Spleen (tissue), 11 donors: ENCODE data around the gene DNAJC28. TPM values are rescaled to one million over a fixed set of nuclear protein-coding genes. Genes with fewer than 3 reads are reported as not detected.

Experiments
- DNase-seq: peaks from one replicate; pipeline ENCODE4 v3.0.0-alpha.2; 2020
- H3K27ac ChIP-seq, 8 donors: fragments of 200-600 bp; sonication (generic) in 7 of 8; 1 replicate in 4 of 8; 2 replicates in 4 of 8; pipeline versions ENCODE4 v1.5.0 to v1.8.0; 2016 to 2021; ENCODE audit warnings: inconsistent platforms in 4 of 8, mild to moderate bottlenecking in 4 of 8, moderate library complexity in 1 of 8
- H3K27me3 ChIP-seq, 7 donors: fragments of 200-600 bp; sonication (generic) in 6 of 7; replicated peaks in 1 of 7; 1 replicate in 4 of 7; 2 replicates in 3 of 7; pipeline versions ENCODE4 v1.5.0 to v1.8.0; 2016 to 2021; ENCODE audit warnings: inconsistent platforms in 3 of 7, mild to moderate bottlenecking in 1 of 7
- H3K36me3 ChIP-seq, 6 donors: fragments of 200-600 bp; sonication (generic) in 5 of 6; 1 replicate in 4 of 6; 2 replicates in 2 of 6; pipeline versions ENCODE4 v1.5.0 to v1.8.0; 2016 to 2021; ENCODE audit warnings: inconsistent platforms in 2 of 6
- H3K4me1 ChIP-seq, 6 donors: fragments of 200-600 bp; sonication (generic) in 5 of 6; 1 replicate in 3 of 6; 2 replicates in 3 of 6; pipeline versions ENCODE4 v1.5.0 to v1.8.0; 2016 to 2021; ENCODE audit warnings: inconsistent platforms in 3 of 6
- H3K4me3 ChIP-seq, 8 donors: fragments of 200-600 bp; sonication (generic) in 7 of 8; 1 replicate in 4 of 8; 2 replicates in 4 of 8; pipeline versions ENCODE4 v1.5.0 to v1.8.0; 2016 to 2021; ENCODE audit warnings: inconsistent platforms in 4 of 8, mild to moderate bottlenecking in 4 of 8, moderate library complexity in 2 of 8
- H3K9me3 ChIP-seq, 8 donors: fragments of 200-600 bp; sonication (generic) in 7 of 8; 1 replicate in 4 of 8; 2 replicates in 4 of 8; pipeline versions ENCODE4 v1.5.0 to v1.8.0; 2016 to 2021; ENCODE audit warnings: inconsistent platforms in 4 of 8
- CTCF ChIP-seq, 11 experiments: fragments of 200-600 bp in 7 of 11; fragments of 450-650 bp in 4 of 11; sonication (generic) in 4 of 11; IDR thresholded peaks in 8 of 11; conservative IDR thresholded peaks in 3 of 11; 1 replicate in 7 of 11; 2 replicates in 4 of 11; pipeline versions ENCODE4 v1.4.0 to v1.8.0; 2016 to 2021; ENCODE audit warnings: antibody characterized with exemption in 11 of 11, inconsistent platforms in 4 of 11, mild to moderate bottlenecking in 1 of 11
- POLR2A ChIP-seq, 3 donors: fragments of 450-650 bp; IDR thresholded peaks; one replicate each; pipeline ENCODE4 v1.5.1; 2017; ENCODE audit warnings: antibody characterized with exemption in 3 of 3, mild to moderate bottlenecking in 1 of 3
- POLR2AphosphoS5 ChIP-seq, 3 donors: sonication (generic); formaldehyde crosslinking; IDR thresholded peaks; one replicate each; pipeline ENCODE4 v1.5.1; 2017; ENCODE audit warnings: antibody characterized with exemption in 3 of 3
- WGBS, 5 donors: extraction: QIAGEN DNeasy Blood & Tissue Kit in 3 of 5; methylation state at CpG; one replicate each; pipeline versions ENCODE4 v1.1.5 to v1.1.7; 2013 to 2018; 5-methylcytosine and 5-hydroxymethylcytosine counted together
- intact Hi-C: fragments of 100-400 bp; cut with DNase I; formaldehyde crosslinking; loops from one replicate; pipeline ENCODE4 v1.15.0; 2023; ENCODE audit warnings: low total_unique reads
- polyA plus RNA-seq, 3 donors: library from polyadenylated mRNA; stranded (reverse); fragments of 200-250 nt; gene quantifications; one replicate each; pipeline ENCODE4 v1.2.1, GENCODE V29; 2013
- total RNA-seq, 7 donors: library from RNA; depleted of rRNA in 3 of 7; stranded (reverse); fragments of >200 nt in 3 of 7; fragmentation: NEBNext Ultra II Directional in 4 of 7; extraction: Animal tissue kit (Norgen Biotek cat#: 25700) in 4 of 7; gene quantifications; one replicate each; pipeline versions ENCODE4 v1.1.0 to v1.2.1, GENCODE V29; 2016 to 2021
- donor health status: healthy with polysubstance abuse.
- donor health status: DM: no; HTN: no; CAD: no; lungs with moderate emphysema.
- donor health status: DM: no; HTN: no; CAD: no.
- donor health status: Bipolar disorder and iron deficiency.
- donor health status: healthy.
- donor health status: DM: no; HTN: no; CAD: no.
- donor health status: DM: yes; HTN: yes; CAD: no.

The DNAJC28 gene
- total and polyA plus RNA-seq, 10 donors = 0.42 to 4.6 (median 1.4) TPM

DNA sequence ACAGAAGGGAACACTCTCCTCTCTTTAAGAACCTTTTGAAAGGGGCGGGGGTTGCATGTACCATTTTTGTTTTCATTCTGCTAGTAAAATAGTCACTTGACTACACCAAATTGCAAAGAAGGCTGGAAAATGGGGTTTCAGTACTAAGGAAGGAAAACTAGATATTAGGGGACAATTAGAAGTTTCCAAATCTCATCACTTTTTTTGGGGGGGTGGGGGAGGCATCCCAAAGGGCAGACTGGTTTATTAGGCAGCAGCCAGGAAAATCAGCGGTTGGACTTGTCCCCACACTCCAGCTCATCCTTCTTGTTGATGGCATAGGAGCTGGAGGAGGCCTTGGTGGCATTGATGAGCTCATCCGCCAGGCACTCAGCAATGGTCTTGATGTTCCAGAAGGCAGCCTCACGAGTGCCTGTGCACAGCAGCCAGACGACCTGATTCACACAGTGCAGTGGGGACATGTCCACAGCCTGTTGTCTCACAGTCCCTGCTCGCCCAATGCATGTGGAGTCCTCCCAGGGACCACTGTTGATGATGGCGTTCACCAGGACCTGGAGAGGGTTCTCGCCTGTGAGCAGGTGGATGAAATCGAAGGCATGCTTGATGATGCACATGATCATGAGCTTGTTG, 10.1 kb downstream of the DNAJC28 start:
- TF ChIP-seq POLR2AphosphoS5 (IDR thresholded peaks at IDR 0.05) (no peak), POLR2A (IDR thresholded peaks at IDR 0.05) (no peak), CTCF (IDR thresholded peaks at IDR 0.05 in 8 of 11, conservative IDR thresholded peaks at IDR 0.05 in 3 of 11) (no peak)
- DNase-seq = no peak
- intact Hi-C loops = no loop called here
- H3K27me3 ChIP-seq = no peaks in the 10 kb centered on the region
- peaks cover 11 to 34% (median 17%) of the 10 kb centered on the region in 6 donors for H3K4me1 ChIP-seq
- H3K36me3 ChIP-seq = no peaks in the 10 kb centered on the region
- 92 to 96% (median 95%) methylated on average over 5 to 9 of the region's 9 CpGs for WGBS, 5 donors
- no peaks in the 10 kb centered on the region for H3K9me3 ChIP-seq
- no peak overlapping the region for H3K4me3 ChIP-seq
- no peak overlapping the region for H3K27ac ChIP-seq

DNA sequence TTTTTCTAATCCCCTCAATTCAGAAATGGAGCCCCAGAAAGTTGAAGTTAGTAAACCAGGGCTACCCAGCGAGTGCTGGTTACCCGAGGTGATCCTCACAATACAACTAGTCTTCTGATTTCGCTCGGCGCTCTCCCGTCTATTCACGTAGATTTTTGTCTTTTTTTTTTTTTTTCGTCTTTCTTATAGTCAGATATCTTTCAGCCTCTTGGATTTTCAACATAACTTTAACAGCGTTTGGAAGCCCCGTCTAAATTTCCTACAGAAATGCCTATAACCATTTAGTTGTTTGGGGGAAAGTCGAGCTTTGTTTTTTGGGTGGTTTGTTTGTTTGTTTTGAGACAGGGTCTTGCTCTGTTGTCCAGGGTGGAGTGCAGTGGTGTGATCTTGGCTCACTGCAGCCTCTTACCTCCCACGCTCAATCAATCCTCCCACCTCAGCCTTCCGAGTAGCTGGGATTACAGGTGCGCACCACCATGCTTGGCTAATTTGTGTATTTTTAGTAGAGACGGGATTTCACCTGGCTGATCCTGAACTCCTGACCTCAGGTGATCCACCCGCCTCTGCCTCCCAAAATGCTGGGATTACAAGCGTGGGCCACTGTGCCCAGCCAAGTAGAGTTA, 10.9 kb downstream of the DNAJC28 start:
- TF ChIP-seq POLR2A (IDR thresholded peaks at IDR 0.05) (no peak), CTCF (IDR thresholded peaks at IDR 0.05 in 8 of 11, conservative IDR thresholded peaks at IDR 0.05 in 3 of 11) (no peak), POLR2AphosphoS5 (IDR thresholded peaks at IDR 0.05) (no peak)
- Histone ChIP-seq H3K36me3 (peaks cover 0 to 7% (median 0%) of the 10 kb centered on the region in 6 donors), H3K4me1 (peaks cover 11 to 34% (median 17%) of the 10 kb centered on the region in 6 donors), H3K27ac (peak overlapping the region; percentile 83 to 99 (median 96)), H3K4me3 (peak overlapping the region; percentile 80 to 97 (median 94)), H3K9me3 (no peaks in the 10 kb centered on the region), H3K27me3 (no peaks in the 10 kb centered on the region)
- WGBS, 5 donors = 27 to 33% (median 32%) methylated on average over 17 of the region's 17 CpGs
- no peak for DNase-seq
- intact Hi-C loops = no loop called here

DNA sequence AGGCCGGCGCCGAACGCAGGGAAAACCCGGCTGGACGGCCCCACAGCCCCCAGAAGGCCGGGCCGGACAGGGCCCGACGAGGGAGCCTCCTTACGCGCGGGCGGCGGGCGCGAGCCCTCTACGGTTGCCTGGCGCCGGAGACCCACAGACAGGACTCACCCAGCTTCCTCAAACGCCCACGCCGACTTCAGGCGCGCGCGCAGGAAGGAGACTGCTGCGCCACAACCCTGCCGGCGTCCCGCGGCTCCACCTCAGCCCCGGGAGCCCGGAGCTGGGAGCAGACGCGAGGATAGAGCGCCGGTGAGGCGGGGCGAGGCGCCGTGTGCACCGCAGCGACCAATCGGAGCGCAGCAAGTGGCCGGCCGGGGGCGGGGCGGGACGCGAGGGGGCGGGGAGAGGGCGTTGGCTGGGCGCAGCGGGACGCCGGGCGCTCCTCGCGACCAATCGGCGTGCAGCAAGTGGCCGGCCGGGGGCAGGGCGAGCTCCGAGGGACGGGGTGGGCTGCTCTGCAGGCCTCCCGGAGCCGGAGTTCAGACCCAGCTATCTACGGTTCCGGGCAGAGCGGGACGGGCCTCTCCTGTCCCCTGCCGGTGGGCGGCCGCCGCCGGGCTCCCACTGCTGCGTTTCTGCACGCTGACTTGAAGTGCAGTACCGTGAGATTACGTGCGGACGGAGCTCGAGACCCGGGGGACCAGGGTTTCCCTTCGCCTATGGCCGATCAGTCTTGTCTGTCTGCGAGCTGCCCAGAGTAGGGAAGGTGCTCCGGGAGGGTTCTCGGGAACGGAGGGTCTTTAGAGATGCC, 11.6 kb downstream of the DNAJC28 start, which contains the start of gene TMEM50B:
Gene TMEM50B, minus strand, starts transcription at position 296 of the 802 bp plus-strand sequence. CDS start 11,089 bp downstream, outside the sequence.
- Histone ChIP-seq H3K4me1 (peaks cover 11 to 34% (median 17%) of the 10 kb centered on the region in 6 donors), H3K4me3 (peak within 1 kb of the TSS; percentile 80 to 97 (median 94)), H3K27ac (peak within 1 kb of the TSS; percentile 83 to 99 (median 96)), H3K27me3 (no peaks in the 10 kb centered on the region), H3K9me3 (no peaks in the 10 kb centered on the region), H3K36me3 (peaks cover 0 to 7% (median 0%) of the 10 kb centered on the region in 6 donors)
- intact Hi-C loops = no loop called here
- DNase-seq = peak; percentile 99
- TF ChIP-seq CTCF (IDR thresholded peaks at IDR 0.05 in 8 of 11, conservative IDR thresholded peaks at IDR 0.05 in 3 of 11) (peak in 10 of 11 experiments; percentile 30 to 68 (median 52)), POLR2AphosphoS5 (IDR thresholded peaks at IDR 0.05) (peak; percentile 94 to 98 (median 98)), POLR2A (IDR thresholded peaks at IDR 0.05) (peak in 2 of 3 donors; percentile 77 to 90)
- 0 to 1% (median 0%) methylated on average over 38 to 93 of the region's 93 CpGs for WGBS, 5 donors
